G401.6 (cell line): ENCODE data around the gene CCDC63.
"Not testable (repeated sequence)": the region's sequence is repeated elsewhere in the genome, so short reads cannot be mapped to it uniquely, and the experiment has no call there.

ENCODE experiments used
- FAIRE-seq: peaks from 2 replicates; lab custom pipeline; 2012; peaks lifted over from hg19 to GRCh38; lab: Jason Lieb, UNC

Gene CCDC63

DNA sequence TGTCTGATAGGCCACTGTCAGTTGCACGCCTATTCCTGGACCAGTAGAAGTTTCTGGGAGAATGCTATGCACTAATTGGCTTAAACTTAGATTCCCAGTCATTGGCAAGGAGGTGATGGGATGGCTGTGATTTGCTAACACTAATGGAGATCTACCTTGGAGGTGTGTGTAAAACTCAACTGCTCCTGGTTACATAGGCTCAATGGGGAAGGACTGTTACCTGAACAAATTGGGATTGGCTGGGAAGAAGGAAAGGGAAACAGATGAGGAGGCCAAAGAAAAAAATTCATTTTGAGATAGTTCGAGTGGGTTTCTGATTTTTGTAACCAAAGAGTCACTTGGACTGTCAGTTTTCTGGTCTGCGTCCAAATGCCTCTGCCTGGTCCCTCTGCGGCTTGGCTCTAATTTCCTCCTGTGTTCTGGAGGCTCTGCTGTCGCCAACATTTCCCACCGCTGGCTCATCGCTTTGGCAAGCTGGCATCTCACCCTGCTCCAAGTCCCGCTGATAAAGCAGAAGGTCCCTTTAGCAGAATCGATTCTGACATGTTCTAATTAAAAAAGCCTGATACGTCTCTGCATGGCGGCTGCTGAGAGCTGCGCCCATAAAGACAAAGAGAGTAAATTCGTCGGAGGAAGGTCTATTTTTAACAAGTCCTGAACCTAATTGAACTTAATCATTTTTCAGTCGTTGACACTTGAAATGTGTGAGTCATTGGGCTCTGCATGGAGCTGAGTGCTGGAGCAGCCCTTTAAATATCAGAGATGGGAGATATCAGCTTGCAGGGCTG, 2.0 kb upstream of the CCDC63 start:
- no peak for FAIRE-seq

DNA sequence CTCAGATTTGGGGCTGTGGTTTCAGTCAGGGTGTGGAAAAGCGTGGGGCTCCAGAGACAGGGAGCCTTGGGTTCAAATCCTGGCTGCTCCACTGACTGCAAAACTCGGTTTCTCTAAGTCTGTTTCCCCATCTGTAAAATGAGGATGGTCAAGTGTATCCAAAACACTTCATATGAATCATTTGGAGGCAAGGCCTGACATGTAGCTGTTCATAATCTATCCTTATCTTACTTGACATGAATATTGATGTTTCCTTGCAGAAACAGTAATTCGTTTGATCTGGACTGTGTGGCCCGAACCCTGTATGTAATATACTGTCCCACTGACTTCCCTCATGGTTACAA, 1.5 kb upstream of the CCDC63 start:
- no peak for FAIRE-seq

DNA sequence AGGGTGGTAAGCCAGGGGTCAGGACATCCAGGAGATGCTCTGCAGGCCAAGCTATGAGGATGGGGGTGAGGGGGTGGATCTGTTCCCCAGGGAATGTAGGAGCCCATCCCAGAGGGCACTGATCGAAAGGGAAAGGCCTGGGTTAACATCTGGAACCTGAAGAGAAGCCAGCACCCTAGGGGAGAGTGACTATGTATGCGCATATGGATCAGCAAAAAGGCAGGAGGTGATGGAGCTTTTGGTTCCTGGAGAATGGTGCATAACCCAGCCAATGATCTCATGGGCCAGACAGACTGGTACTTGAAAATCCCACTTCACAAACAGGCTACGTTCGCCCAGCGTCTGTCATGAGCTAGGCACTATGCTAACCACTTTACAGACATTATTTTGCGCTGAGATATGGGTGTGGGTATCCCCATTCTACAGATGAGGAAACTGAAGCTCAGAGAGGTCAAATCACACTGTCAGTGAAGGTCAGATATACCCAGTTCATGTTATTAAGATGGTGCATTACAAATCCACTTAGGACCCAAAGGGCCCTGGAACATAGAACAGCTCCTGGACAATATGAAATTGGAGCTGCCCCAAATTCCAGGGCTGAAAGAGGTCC, 1.6 kb downstream of the CCDC63 start:
- no peak for FAIRE-seq

DNA sequence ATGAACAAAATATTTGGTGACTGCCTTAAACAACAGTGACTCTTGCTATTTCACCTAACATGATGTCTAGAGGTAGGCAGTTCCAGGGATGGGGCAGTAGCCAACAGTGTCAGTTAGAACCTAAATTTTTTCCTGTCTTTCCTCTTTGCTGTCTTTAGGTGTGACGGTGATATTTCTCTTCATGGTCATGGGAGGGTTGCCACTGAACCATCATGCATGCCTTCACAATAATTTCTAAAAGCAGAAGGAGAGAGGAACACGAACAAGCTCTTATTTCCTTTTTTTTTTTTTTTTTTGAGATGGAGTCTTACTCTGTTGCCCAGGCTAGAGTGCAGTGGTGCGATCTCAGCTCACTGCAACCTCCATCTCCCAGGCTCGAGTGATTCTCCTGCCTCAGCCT, 2.4 kb downstream of the CCDC63 start:
- FAIRE-seq = no peak

DNA sequence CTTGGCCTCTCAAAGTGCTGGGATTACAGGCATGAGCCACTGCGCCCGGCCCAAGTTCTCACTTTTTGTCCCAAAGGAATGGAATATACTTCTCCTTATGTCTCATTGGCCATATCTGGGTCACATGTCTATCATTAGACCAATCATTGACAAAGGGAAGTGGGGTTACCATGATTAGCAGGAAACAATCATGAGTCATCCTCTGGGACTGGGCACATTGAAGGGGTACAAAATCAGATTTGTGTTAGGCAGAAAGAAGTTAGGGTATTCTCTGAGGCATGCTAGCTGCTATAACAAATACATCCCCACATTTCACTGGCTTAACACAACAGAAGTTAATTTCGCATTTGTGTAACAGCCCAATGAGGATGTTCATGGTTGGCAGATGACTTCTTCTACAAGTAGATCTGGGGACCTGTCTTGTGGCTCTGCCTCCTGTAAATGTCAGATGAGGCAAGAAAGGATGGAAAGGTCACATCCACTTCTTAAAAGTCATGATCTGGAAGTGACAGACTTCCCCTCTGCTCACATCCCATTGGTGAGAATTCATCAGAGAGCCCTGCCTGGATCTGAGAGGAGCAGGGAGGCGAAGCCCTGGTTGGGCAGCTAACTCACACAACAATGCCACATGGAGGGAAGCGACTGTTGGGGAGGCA, 3.1 kb downstream of the CCDC63 start:
- no peak for FAIRE-seq

DNA sequence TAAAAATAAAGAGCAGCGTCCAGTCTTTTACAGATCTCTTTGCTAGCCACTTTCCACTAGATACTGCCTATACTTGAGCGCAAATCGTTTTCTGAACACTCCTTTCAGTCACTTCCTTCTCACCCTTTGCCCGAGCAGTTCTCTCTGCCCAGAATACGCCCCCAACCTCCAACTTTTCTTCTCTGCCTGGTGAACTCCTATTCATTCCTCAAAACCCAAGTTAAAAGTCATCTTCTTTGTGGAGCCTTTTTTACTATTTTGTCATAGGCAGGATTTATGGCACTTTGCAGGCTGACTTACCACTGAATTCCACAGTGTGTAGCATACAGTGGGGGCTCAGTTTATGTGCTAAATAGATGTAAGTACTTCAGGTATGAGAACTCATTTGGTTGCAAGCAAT, 4.0 kb downstream of the CCDC63 start:
- no peak for FAIRE-seq

DNA sequence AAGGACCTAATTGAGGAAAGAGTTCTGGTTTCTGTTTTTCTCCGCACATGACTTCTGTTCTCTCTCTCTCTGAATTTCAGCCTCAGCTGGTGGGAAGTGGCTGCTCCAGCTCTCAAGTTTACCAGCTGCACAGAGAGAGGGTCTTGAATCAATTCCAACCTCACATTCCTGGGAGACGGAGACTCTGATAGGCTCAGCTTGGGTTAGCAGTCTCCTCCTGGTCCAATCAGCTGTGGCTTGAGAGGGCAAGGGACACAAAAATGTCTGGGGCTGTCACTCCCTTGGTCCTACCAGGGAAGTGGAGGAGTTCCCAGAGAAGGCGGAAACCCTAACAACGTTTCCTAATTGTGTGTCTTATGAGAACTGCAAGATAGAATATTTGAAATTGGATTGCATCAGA, 7.0 kb downstream of the CCDC63 start:
- no peak for FAIRE-seq

DNA sequence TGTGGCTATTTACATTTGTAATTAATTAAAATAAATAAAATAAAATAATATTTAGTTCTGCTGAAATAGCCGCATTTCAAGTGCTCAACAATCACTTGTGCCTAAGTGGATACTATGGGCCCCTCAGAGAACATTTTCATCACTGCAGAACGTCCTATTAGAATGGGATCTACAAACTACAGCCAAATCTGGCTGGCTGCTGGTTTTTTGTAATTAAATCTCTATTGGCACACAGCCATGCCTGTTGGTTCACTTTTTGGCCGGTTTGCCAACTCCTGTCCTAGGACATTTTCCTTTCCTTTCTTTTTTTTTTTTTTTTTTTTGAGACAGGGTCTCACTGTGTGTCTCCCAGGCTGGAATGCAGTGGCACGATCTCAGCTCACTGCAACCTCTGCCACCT, 9.8 kb downstream of the CCDC63 start:
- FAIRE-seq = no peak

DNA sequence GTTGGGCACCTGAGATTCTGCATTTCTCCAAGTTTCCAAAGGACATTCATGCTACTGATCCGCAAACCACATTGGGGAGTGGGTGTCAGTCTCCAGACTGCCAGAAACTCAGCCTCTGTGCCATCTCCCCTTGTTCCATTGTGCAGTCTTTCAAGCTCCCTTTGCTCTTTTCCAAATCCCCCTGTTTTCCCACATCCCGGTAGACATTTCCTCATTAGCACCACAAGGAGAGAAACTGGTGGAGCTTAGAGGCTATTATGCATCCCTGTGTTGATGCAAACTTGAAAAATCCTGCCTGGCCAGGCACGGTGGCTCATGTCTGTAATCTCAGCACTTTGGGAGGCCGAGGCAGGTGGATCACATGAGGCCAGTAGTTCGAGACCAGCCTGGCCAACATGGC, 10.7 kb downstream of the CCDC63 start:
- no peak for FAIRE-seq

DNA sequence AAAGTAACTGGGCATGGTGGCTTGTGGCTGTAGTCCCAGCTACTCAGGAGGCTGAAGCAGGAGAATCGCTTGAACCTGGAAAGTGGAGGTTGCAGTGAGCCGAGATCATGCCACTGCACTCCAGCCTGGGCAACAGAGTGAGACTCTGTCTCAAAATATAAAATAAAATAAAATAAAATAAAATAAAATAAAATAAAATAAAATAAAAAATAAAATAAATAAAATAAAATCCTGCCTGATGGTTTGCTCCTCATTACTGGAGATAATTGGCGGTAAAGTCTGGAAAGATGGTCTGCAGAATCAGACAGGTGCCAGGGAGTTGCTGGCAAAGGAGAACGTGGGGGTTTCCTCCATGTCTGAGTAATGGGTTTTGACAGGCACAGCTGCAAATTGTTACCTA, 11.2 kb downstream of the CCDC63 start:
- not testable (repeated sequence) for FAIRE-seq

DNA sequence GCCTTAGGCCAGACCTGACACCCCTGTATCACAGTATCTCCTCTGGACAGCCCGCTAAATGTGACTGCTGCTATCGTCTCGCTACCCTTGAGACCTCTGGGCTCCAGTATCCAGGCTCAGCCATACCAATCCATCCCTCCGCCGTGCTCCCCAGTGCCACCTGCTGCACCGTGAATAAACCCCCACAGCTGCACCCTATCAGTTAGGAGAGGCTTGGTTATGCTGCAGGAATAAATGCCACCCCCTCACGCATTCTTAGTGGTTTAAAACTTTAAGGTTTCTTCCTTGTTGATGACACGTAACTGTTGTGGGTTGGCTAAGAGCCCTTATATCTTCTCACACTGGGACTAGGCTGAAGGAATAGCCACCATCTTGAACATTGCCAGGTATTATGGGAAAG, 12.1 kb downstream of the CCDC63 start:
- no peak for FAIRE-seq

DNA sequence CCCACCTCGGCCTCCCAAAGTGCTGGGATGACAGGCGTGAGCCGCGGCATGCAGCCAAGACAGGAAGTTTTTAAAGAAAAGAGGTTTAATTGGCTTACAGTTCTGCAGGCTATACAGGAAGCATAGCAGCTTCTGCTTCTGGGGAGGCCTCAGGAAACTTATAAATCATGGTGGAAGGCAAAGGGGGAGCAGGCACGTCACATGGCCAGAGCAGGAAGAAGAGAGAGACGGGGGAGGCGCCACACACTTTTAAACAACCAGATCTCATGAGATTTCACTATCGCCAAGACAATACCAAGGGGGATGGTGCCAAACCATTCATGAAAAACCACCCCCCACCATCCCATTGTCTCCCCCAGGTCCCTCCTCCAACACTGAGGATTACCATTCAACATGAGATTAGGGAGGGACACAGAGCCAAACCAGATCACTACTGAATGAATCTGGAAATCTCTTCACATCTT, 14.1 kb downstream of the CCDC63 start:
- no peak for FAIRE-seq

DNA sequence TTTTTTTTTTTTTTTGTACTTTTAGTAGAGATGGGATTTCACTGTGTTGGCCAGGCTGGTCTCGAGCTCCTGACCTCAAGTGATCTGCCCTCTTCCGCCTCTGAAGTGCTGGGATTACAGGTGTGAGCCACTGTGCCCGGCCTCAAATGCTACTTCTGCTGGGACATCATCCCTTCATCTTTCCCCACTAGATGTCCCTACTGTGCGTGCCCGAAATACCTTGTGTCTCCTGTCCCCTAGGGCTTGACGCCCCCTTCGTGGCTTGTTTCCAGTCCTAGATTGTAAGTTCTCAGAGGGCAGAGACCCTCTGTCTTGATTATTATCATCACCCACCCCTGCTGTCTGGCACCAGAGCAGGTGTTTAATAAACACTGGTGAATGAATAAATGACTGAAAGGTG, 14.9 kb downstream of the CCDC63 start:
- FAIRE-seq = no peak

DNA sequence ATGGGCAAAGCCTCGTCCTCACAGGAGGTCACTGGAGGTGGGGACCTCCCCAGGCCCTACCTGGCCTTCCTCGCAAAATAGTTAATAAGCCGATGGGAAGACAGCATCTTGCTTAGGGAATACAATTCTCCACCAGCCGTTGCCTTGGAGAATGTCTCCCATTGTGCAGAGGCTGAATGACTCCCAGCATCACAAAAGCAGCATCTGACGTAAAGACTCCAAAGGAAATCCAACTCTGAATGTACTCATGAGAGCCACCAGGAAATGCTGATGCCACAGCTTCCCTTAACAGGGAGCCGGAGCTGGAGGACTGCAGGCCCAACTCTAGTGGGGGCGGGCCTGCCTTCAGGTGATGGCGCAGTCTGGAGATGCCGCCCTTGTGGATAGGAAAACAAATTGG, 15.5 kb downstream of the CCDC63 start:
- FAIRE-seq = no peak

DNA sequence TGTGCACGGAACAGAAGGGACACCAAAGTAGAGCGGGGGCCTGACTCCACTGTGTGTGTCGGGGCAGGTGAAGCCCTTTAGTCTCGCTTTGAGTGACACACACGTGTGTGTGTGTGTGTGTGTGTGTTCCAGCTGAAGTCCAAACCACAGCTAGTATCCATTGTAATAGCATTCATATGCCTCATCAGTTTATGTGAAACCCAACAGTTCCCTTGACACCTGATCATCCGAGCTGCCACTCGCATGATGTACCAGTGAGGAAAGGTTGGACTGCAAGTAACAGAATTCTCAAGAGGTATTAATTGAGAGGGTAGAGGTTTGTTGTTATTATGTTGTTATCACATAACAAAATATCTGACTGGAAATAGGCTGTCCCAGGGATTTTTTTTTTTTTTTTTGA, 16.4 kb downstream of the CCDC63 start:
- no peak for FAIRE-seq

DNA sequence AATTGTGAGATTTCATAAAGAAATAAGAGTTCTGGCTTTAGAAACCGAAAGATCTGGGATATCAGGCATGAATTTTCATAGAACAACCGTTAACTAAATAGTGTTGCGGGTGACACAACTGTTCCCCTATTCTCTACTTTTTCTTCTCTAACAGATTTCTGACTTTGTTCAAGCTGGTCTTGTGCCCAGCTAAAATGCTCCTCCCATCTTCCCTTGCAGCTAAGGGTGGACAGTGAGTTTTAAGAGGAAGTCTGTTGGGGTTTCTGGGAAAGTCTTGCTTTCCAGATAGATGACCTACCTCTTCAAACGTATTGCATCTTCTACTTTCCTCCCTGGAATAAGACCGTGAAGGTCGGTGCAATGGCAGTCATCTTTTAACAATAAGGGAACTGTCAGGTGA, 18.7 kb downstream of the CCDC63 start:
- no peak for FAIRE-seq

DNA sequence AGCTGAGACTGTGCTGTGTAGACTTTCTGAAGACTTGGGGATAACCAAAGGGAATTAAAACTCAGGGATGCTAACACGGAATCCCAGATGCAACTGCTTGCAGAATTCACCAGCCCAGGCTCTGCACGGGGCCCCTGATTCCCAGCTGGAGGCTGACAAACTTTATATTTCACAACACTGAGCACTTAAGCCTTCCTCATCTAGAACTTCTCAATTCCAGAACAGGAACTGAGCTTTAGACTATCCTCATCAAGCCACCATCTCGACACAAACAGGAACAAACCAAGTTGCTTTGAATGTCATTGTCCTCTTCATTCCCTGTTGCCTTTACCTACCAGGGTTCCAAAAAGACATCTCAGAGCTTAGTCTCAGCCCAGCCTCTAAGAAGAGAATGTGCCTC, 22.2 kb downstream of the CCDC63 start:
- FAIRE-seq = no peak

DNA sequence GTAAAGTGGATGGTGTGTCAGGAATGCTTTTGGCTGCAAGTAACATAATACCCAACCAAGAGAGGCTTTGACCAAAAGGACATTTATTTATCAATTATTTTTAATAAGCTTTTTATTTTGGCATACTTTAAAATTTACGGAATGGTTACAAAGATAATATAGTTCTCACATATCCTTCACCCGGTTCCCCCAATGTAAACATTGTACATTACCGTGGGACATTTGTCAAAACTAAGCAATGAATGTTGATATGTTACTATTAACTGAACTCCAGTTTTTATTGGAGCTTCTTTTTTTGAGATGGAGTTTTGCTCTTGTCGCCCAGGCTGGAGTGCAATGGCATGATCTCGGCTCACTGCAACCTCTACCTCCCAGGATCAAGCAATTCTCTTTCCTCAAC, 23.0 kb downstream of the CCDC63 start:
- FAIRE-seq = no peak

DNA sequence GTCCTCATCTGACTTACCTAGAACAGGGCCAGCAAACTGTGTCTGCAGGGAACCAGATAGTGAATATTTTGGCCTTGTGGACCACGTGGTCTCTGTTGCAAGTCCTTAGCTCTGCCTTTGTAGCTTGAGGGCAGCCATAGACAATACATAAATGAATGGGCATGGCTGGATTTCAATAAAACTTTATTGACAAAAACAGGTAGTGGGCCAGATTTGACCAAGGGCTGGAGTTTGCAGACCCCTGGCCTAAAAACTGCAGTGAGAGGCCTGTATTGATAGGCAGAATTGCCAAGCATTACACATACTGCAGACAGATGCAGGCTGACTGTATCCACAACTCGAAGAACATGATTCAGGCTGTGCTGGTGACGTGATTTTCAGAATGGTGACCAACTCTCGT, 25.3 kb downstream of the CCDC63 start:
- no peak for FAIRE-seq

DNA sequence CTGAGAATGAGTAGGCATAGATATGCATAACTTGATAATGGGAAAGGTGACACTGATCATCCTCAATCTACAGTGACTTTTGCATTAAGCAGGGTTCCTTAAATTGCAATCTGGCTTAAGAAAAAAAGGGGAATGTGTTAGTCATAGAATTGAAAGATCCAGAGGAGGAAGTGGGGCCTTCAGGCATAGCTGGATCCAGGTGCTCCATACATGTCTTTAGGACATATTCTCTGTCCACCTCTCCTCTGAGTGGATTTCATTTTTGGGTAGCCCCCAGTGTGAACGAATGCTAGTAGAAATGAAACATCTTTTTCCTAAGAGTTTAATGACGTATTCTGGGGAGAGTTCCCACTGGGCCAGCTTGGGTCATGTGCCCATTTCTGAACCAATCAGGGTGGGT, 27.6 kb downstream of the CCDC63 start:
- FAIRE-seq = no peak

DNA sequence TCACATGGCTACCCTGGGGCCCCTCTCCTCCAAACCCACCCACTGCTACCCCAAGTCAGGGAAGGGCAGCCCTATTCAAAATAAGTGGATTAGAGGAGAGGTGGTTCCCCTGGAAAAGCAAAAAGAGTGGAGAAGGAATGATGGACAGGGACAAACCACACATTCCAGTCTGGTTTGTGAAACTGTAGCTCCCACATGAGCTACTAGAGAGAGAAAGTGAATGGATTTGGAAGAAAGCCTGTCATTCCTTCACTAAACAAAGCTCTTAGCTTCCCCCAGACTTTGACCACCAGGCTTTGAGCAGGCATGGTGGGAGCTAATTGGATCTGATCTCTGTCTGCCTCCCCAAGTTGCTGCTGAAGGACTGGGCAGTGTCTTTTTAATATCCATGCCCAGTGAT, 28.0 kb downstream of the CCDC63 start:
- no peak for FAIRE-seq

DNA sequence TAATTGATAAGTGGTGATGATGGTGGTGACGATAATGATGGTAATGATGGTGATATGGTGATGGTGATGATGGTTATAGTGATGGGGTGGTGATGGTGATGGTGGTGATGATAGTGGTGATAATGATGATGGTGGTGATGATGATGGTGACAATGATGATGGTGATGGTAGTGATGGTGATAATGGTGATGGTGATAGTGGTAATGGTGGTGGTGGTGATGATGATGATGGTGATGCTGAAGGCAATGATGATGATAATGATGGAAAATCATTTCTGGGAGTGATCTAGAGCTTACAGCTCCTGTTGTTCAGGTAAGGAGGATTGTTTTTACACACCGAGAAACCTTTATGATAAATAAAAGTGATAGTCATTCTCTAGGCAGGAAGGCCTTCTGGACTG, 33.9 kb downstream of the CCDC63 start:
- no peak for FAIRE-seq

DNA sequence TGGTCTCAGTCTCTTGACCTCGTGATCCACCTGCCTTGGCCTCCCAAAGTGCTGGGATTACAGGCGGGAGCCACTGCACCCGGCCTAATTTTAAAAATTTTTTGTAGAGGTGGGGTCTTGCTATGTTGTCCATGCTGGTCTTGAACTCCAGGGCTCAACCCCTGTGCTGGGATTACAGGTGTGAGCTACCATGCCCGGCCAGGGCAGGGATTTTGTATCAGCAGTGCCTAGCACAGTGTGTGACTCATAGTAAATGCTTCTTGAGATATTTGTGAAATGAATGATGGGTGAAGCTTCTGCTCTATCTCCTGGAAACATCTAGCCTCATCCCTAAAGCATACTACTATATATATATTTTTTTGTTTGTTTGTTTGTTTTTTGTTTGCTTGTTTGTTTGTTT, 36.5 kb downstream of the CCDC63 start:
- no peak for FAIRE-seq
